ENCODE data around the gene SCFD2.

The SCFD2 gene

GRCh38 chr4:52941450-52941849 lies 424.4 kb downstream of the SCFD2 start:
- no peak for TF ChIP-seq CTCF (IDR thresholded peaks at IDR 0.05; ENCODE audit: low read depth, low read length)
- no peak overlapping the region for H3K4me3 ChIP-seq (ENCODE audit: low read depth, low read length)

- no peak overlapping the region for H3K4me3 ChIP-seq (ENCODE audit: low read depth, low read length)
- no peak for TF ChIP-seq CTCF (IDR thresholded peaks at IDR 0.05; ENCODE audit: low read depth, low read length)
These were observed 426.1 kb downstream of the SCFD2 start for GRCh38 chr4:52939739-52940138.

GRCh38 chr4:52939325-52939724 lies 426.5 kb downstream of the SCFD2 start:
- no peak for TF ChIP-seq CTCF (IDR thresholded peaks at IDR 0.05; ENCODE audit: low read depth, low read length)

GRCh38 chr4:52937829-52938228 lies 428.0 kb downstream of the SCFD2 start:
- no peak overlapping the region for H3K4me3 ChIP-seq (ENCODE audit: low read depth, low read length)
- no peak for TF ChIP-seq CTCF (IDR thresholded peaks at IDR 0.05; ENCODE audit: low read depth, low read length)

More at GRCh38 chr4:52939325-52939724, 426.5 kb downstream of the SCFD2 start:
- no peak overlapping the region for H3K4me3 ChIP-seq (ENCODE audit: low read depth, low read length)

- no peak for TF ChIP-seq CTCF (IDR thresholded peaks at IDR 0.05; ENCODE audit: low read depth, low read length)
- no peak overlapping the region for H3K4me3 ChIP-seq (ENCODE audit: low read depth, low read length)
These were observed 429.1 kb downstream of the SCFD2 start for GRCh38 chr4:52936729-52937128.

- TF ChIP-seq CTCF (IDR thresholded peaks at IDR 0.05; ENCODE audit: low read depth, low read length), result no peak
- no peak overlapping the region for H3K4me3 ChIP-seq (ENCODE audit: low read depth, low read length)
These were observed 430.5 kb downstream of the SCFD2 start for GRCh38 chr4:52935317-52935716.

GRCh38 chr4:52933738-52934137 lies 432.1 kb downstream of the SCFD2 start:
- TF ChIP-seq CTCF (IDR thresholded peaks at IDR 0.05; ENCODE audit: low read depth, low read length), result no peak
- H3K4me3 ChIP-seq (ENCODE audit: low read depth, low read length), result no peak overlapping the region
